Sigmoid colon (tissue), 4 donors: ENCODE data around the gene HECW1.

Experiments
- EP300 ChIP-seq, 4 donors: sonication (generic); formaldehyde crosslinking; IDR thresholded peaks; one replicate each; pipeline ENCODE4 v1.6.1; 2017; ENCODE audit warnings: antibody characterized with exemption in 4 of 4
- POLR2A ChIP-seq, 2 donors: fragments of 450-650 bp; IDR thresholded peaks; one replicate each; pipeline ENCODE4 v1.6.1; 2016; ENCODE audit warnings: antibody characterized with exemption in 2 of 2, mild to moderate bottlenecking in 2 of 2, moderate library complexity in 2 of 2
- POLR2AphosphoS5 ChIP-seq, 4 donors: sonication (generic); formaldehyde crosslinking; IDR thresholded peaks; one replicate each; pipeline ENCODE4 v1.6.1; 2017; ENCODE audit warnings: antibody characterized with exemption in 4 of 4
- TF ChIP-seq, protein P1 (sequence below), 4 experiments: fragments of 450-650 bp in 3 of 4; fragments of 200-600 bp in 1 of 4; IDR thresholded peaks; one replicate each; pipeline ENCODE4 v1.5.1; 2016 to 2019; ENCODE audit warnings: antibody characterized with exemption in 4 of 4, mild to moderate bottlenecking in 3 of 4, moderate library complexity in 2 of 4

DNA sequence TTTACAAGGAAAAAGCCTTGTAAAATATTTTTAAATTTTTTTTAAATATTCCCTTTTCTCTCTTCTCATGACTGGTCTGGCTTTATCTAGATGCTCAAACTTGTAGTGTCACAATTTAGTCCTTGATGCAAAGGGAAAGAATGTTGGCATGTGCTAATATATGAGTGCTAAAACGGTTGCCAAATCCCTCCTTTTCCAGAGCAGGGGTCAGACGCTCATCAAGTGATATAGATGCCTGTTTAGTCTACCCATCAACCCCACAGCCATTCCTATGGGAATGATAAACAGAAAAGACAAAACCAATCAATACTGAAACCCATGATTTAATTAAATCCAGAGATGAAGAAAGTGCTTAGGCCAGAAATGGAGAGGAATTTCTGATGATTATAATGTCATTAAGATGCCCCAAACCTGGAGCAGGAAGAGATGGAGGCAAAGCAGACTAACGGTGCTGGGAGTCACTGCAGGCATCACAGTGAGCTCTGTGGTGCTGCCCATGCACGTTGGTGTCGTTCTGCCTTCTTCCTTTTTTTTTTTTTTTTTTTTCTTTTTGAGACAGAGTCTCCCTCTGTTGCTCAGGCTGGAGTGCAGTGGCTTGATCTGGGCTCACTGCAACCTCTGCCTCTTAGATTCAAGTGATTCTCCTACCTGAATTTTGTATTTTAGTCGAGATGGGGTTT lies 260.4 kb downstream of the HECW1 start:
- TF ChIP-seq, protein P1, sequence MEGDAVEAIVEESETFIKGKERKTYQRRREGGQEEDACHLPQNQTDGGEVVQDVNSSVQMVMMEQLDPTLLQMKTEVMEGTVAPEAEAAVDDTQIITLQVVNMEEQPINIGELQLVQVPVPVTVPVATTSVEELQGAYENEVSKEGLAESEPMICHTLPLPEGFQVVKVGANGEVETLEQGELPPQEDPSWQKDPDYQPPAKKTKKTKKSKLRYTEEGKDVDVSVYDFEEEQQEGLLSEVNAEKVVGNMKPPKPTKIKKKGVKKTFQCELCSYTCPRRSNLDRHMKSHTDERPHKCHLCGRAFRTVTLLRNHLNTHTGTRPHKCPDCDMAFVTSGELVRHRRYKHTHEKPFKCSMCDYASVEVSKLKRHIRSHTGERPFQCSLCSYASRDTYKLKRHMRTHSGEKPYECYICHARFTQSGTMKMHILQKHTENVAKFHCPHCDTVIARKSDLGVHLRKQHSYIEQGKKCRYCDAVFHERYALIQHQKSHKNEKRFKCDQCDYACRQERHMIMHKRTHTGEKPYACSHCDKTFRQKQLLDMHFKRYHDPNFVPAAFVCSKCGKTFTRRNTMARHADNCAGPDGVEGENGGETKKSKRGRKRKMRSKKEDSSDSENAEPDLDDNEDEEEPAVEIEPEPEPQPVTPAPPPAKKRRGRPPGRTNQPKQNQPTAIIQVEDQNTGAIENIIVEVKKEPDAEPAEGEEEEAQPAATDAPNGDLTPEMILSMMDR (IDR thresholded peaks at IDR 0.05) = no peak
- TF ChIP-seq POLR2A (IDR thresholded peaks at IDR 0.05) = no peak
- TF ChIP-seq EP300 (IDR thresholded peaks at IDR 0.05) = no peak
- TF ChIP-seq POLR2AphosphoS5 (IDR thresholded peaks at IDR 0.05) = no peak
